PC-3 (cell line): ENCODE measurements around the gene SH3PXD2A.

ENCODE experiments used
- EZH2 ChIP-seq: fragments of 300-600 bp; sonication (generic); IDR thresholded peaks from one replicate; pipeline ENCODE4 v1.6.1; 2017; ENCODE audit warnings: antibody characterized with exemption, mild to moderate bottlenecking, low read length; ENCODE audit not compliant: unreplicated experiment
- TF ChIP-seq, protein P1 (sequence below): fragments of 300-600 bp; sonication (generic); conservative IDR thresholded peaks from 2 replicates; pipeline ENCODE4 v1.5.1; 2017; ENCODE audit warnings: antibody characterized with exemption, low read depth, mild to moderate bottlenecking, low read length

DNA sequence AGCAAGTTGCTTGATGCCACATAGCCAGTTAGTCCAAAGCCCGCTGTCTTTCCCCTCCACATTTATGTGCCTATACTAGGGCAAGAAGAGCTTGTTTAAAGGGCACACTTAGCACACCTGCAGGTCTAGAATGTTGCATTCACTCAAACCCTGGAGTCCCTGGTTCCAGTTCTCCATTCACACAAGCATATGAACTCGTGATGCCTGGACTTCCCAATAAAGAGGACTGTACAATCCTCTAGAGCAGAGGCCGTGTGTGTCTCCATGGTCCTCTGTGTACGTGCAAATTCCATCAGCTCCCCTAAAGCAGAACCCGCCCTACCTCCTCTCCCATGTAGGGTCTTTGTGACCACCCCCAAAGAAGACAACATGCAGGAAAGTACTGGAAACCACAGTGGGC, 3.0 kb upstream of the SH3PXD2A start:
- no peak for TF ChIP-seq EZH2
- TF ChIP-seq, protein P1, sequence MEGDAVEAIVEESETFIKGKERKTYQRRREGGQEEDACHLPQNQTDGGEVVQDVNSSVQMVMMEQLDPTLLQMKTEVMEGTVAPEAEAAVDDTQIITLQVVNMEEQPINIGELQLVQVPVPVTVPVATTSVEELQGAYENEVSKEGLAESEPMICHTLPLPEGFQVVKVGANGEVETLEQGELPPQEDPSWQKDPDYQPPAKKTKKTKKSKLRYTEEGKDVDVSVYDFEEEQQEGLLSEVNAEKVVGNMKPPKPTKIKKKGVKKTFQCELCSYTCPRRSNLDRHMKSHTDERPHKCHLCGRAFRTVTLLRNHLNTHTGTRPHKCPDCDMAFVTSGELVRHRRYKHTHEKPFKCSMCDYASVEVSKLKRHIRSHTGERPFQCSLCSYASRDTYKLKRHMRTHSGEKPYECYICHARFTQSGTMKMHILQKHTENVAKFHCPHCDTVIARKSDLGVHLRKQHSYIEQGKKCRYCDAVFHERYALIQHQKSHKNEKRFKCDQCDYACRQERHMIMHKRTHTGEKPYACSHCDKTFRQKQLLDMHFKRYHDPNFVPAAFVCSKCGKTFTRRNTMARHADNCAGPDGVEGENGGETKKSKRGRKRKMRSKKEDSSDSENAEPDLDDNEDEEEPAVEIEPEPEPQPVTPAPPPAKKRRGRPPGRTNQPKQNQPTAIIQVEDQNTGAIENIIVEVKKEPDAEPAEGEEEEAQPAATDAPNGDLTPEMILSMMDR: no peak
